ENCODE data around the gene DSCAM. TPM values are rescaled to one million over a fixed set of nuclear protein-coding genes. Genes with fewer than 3 reads are reported as not detected.

The DSCAM gene
- total RNA-seq, 2 donors from 2014 or later = 0.05 TPM; not detected in 1

GRCh38 chr21:40575976-40576375 is 271.0 kb downstream of the DSCAM start:
- Histone ChIP-seq H3K4me3 (no peak overlapping the region), H3K27me3 (no peaks in the 10 kb centered on the region), H3K9ac (ENCODE audit: low read depth in 2 of 2, low read length in 2 of 2) (no peak overlapping the region), H3K9me3 (no peaks in the 10 kb centered on the region), H3K4me1 (no peaks in the 10 kb centered on the region), H3K27ac (no peak overlapping the region), H3K36me3 (no peaks in the 10 kb centered on the region)
- no peak for TF ChIP-seq CTCF (IDR thresholded peaks at IDR 0.05)
- DNase-seq = no peak
- intact Hi-C loops (cut with DNase I) = no loop called here

DNA sequence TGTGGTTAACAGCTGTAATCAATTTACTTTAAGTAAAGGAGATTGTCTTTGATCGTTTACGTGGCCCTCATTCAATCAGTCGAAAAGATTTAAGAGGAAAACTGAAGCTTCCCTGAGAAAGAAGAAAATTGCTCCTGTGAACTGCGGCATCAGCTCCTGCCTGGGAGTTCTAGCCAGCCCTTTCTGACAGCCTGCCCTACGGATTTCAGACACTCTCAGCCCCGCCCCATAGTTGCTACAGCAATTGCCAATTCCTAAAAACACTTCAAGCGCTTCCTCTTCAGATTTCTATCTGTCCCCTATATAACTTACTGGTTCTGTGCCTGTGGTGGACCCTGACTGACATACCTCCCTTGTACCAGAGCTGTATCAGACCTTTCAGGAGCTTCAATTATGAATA is 277.6 kb downstream of the DSCAM start:
- DNase-seq = no peak
- no peak for TF ChIP-seq CTCF (IDR thresholded peaks at IDR 0.05)
- no peaks in the 10 kb centered on the region for H3K27me3 ChIP-seq
- no peak overlapping the region for H3K4me3 ChIP-seq
- no peak overlapping the region for H3K9ac ChIP-seq (ENCODE audit: low read depth in 2 of 2, low read length in 2 of 2)
- intact Hi-C loops (cut with DNase I) = no loop called here
- no peaks in the 10 kb centered on the region for H3K36me3 ChIP-seq
- H3K27ac ChIP-seq = no peak overlapping the region
- H3K9me3 ChIP-seq = no peaks in the 10 kb centered on the region
- no peaks in the 10 kb centered on the region for H3K4me1 ChIP-seq

- H3K4me3 ChIP-seq = no peak overlapping the region
- no peak for TF ChIP-seq CTCF (IDR thresholded peaks at IDR 0.05)
- no peaks in the 10 kb centered on the region for H3K27me3 ChIP-seq
- DNase-seq = no peak
- H3K9ac ChIP-seq (ENCODE audit: low read depth in 2 of 2, low read length in 2 of 2) = no peak overlapping the region
- H3K36me3 ChIP-seq = no peaks in the 10 kb centered on the region
- intact Hi-C loops (cut with DNase I) = no loop called here
- H3K9me3 ChIP-seq = no peaks in the 10 kb centered on the region
- H3K4me1 ChIP-seq = no peaks in the 10 kb centered on the region
- no peak overlapping the region for H3K27ac ChIP-seq
Measured at GRCh38 chr21:40568807-40569206, 278.2 kb downstream of the DSCAM start.

- H3K27ac ChIP-seq = no peak overlapping the region
- no peaks in the 10 kb centered on the region for H3K27me3 ChIP-seq
- no peaks in the 10 kb centered on the region for H3K36me3 ChIP-seq
- H3K4me3 ChIP-seq = no peak overlapping the region
- no peaks in the 10 kb centered on the region for H3K4me1 ChIP-seq
- DNase-seq = no peak
- no peak overlapping the region for H3K9ac ChIP-seq (ENCODE audit: low read depth in 2 of 2, low read length in 2 of 2)
- H3K9me3 ChIP-seq = no peaks in the 10 kb centered on the region
- intact Hi-C loops (cut with DNase I) = no loop called here
- TF ChIP-seq CTCF (IDR thresholded peaks at IDR 0.05) = no peak
Measured at GRCh38 chr21:40567501-40567900, 279.5 kb downstream of the DSCAM start.

DNA sequence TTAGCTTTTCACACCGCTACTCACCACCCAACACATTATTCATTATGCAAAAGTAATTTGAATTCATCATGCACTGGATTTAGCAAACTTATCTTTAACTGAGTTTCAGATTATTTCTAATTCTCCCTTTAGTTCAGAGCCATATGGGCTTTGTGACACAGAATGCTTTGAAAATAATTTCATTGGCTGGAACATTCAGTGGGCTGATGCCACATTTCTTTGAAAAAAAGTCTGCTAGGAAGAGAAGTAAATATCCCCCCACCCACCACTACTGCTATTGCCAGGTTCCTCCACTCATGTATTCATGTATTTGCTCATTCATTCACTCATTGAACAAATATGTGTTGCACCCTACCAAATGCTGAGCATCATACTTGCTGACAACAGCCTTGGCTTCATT is 280.5 kb downstream of the DSCAM start:
- Histone ChIP-seq H3K9ac (ENCODE audit: low read depth in 2 of 2, low read length in 2 of 2) (no peak overlapping the region), H3K36me3 (no peaks in the 10 kb centered on the region), H3K4me1 (no peaks in the 10 kb centered on the region), H3K9me3 (no peaks in the 10 kb centered on the region), H3K27me3 (no peaks in the 10 kb centered on the region), H3K27ac (no peak overlapping the region), H3K4me3 (no peak overlapping the region)
- DNase-seq = no peak
- no peak for TF ChIP-seq CTCF (IDR thresholded peaks at IDR 0.05)
- intact Hi-C loops (cut with DNase I) = no loop called here

- H3K4me1 ChIP-seq = no peaks in the 10 kb centered on the region
- intact Hi-C loops (cut with DNase I) = no loop called here
- H3K9ac ChIP-seq (ENCODE audit: low read depth in 2 of 2, low read length in 2 of 2) = no peak overlapping the region
- DNase-seq = no peak
- H3K27me3 ChIP-seq = no peaks in the 10 kb centered on the region
- H3K9me3 ChIP-seq = no peaks in the 10 kb centered on the region
- TF ChIP-seq CTCF (IDR thresholded peaks at IDR 0.05) = no peak
- H3K4me3 ChIP-seq = no peak overlapping the region
- H3K36me3 ChIP-seq = no peaks in the 10 kb centered on the region
- H3K27ac ChIP-seq = no peak overlapping the region
Measured at GRCh38 chr21:40564318-40564717, 282.6 kb downstream of the DSCAM start.

All from colonic mucosa (tissue), 4 donors.